ENCODE results near the gene ANKS1B. TPM values are rescaled to one million over a fixed set of nuclear protein-coding genes. Genes with fewer than 3 reads are reported as not detected.

Gene ANKS1B
- polyA plus RNA-seq, 6 donors from 2014 or later: not detected

DNA sequence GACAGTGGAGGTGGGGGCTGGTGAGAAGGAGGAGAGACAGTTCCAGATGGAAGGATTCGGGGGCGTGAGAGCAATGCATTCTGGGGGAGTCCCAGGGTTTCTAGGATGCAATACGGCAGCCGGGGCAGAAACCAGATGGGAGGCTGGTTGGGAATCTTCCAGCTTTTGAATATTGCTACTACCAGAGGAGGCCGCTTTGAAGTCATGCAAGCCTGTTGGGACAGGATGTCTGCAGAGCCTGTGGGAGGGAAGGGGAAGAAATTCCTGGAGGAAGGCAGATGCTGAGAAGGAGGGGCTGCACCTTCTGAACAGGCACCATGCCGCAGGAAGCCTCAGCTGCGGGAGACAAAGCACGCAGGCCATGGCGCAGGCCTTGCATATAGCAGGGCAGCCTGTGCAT lies 1234.2 kb downstream of the ANKS1B start:
- Mint-ChIP-seq H3K36me3 (peaks cover 0 to 6% of the 10 kb centered on the region in 2 donors), H3K27me3 (peaks cover 37 to 70% (median 46%) of the 10 kb centered on the region in 3 donors), H3K9me3 (peaks cover 0 to 1% (median 0%) of the 10 kb centered on the region in 7 donors), H3K4me1 (peaks cover 7 to 11% (median 8%) of the 10 kb centered on the region in 3 donors), H3K27ac (peak overlapping the region in 1 of 6 donors; percentile 16), H3K4me3 (no peak overlapping the region)
- ATAC-seq (ENCODE audit: low read depth in 2 of 2) (no peak), DNase-seq (no peak)

DNA sequence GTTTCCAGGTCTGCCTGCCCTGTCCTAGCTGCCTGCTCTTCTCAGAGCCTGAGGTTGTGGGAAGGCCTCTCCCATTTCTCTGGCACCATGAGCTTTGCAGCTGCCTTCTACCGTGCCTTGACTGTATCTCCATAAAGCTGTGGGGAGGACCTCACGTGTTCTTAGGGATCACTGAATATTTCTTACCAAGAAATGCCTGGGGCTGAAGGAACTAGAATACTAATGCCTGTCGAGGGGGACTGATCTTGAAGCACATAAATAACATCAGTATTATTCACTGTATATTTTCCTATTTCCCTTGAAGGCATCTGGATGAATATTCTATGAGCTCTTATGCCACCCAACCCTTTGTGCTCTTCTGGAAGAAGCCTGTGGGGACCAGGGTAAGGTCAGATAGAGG lies 1236.3 kb downstream of the ANKS1B start:
- no peak for ATAC-seq (ENCODE audit: low read depth in 2 of 2)
- Mint-ChIP-seq H3K27ac (peak overlapping the region in 1 of 6 donors; percentile 13), H3K36me3 (peaks cover 0 to 6% of the 10 kb centered on the region in 2 donors), H3K4me1 (peaks cover 7 to 11% (median 8%) of the 10 kb centered on the region in 3 donors), H3K9me3 (peaks cover 0 to 1% (median 0%) of the 10 kb centered on the region in 7 donors), H3K4me3 (no peak overlapping the region), H3K27me3 (peaks cover 33 to 54% (median 49%) of the 10 kb centered on the region in 3 donors)
- no peak for DNase-seq

DNA sequence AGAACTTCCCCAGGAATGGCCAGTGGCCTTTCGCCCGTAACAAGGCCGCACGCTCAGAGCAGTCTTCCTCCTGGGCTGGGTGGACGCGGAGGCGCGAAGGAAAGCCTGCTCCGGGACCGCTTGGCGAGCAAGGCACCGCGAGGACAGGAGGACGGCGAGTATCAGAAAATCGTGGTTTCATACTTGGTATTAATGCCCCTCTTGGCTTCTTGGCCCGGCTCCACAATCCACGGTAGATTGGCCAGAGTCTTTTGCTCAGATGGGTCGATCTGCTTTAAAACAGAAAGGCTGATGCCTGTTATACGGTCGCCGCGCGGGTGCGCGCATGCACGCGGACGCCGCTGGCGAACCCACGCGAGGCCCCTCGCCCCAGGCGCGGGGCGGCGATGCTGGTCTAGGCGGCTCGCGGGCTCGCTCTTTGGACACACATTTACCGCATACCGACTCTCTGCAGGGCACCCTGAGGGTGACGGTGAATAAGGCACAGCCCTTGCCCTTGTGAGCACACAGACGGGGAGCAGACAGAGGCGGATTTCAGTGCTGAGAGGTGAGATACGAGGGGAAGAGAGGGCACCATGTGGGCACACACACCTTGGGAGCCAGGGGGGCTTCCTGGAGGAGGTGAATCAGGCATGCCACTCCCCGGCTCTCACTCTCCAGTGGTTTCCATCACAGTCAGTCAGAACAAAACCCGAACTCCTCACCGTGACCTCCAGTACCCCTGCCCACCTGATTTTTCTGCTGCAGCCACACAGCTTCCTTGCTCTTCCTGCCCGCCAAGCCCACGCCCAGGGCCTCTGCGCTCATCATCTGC lies 1239.0 kb downstream of the ANKS1B start:
- Mint-ChIP-seq H3K4me1 (peaks cover 7 to 11% (median 8%) of the 10 kb centered on the region in 3 donors), H3K36me3 (peaks cover 0 to 13% of the 10 kb centered on the region in 2 donors), H3K4me3 (peak overlapping the region; percentile 7 to 83 (median 70)), H3K27me3 (peaks cover 39 to 70% (median 61%) of the 10 kb centered on the region in 3 donors), H3K9me3 (peaks cover 0 to 7% (median 4%) of the 10 kb centered on the region in 7 donors), H3K27ac (peak overlapping the region in 1 of 6 donors; percentile 67)
- DNase-seq (no peak), ATAC-seq (ENCODE audit: low read depth in 2 of 2) (no peak)

DNA sequence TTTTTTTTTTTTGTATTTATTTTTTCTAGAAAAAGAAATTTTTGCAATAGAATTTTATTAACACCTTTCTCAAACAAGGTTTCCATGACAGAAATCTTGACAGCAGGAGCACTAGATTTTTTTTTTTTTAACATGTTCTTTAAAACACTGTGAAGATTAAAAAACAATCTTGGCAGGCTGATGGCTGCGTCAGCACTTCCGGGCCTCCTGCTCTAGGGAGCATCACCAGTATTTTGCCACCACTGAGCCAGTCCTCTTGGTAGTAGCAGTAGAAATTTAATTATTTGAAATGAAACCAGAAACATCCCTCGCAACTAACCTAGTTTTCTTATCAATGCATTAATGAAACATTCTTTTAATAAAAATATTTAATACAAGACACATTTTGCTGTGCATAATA lies 1240.1 kb downstream of the ANKS1B start:
- H3K9me3 Mint-ChIP-seq: peaks cover 0 to 7% (median 4%) of the 10 kb centered on the region in 7 donors

GRCh38 chr12:98743362-98743953 lies 1241.3 kb downstream of the ANKS1B start:
- Mint-ChIP-seq H3K27ac (no peak overlapping the region), H3K36me3 (peaks cover 0 to 14% of the 10 kb centered on the region in 2 donors), H3K9me3 (peaks cover 0 to 7% (median 4%) of the 10 kb centered on the region in 7 donors), H3K4me3 (no peak overlapping the region), H3K4me1 (peaks cover 7 to 11% (median 8%) of the 10 kb centered on the region in 3 donors), H3K27me3 (peaks cover 32 to 52% (median 48%) of the 10 kb centered on the region in 3 donors)
- no peak for DNase-seq
- no peak for ATAC-seq (ENCODE audit: low read depth in 2 of 2)

More for the DNA sequence above, 1240.1 kb downstream of the ANKS1B start:
- DNase-seq (no peak), ATAC-seq (ENCODE audit: low read depth in 2 of 2) (no peak)
- H3K4me3 Mint-ChIP-seq: peak overlapping the region in 1 of 8 donors; percentile 79
- peaks cover 7 to 11% (median 8%) of the 10 kb centered on the region in 3 donors for H3K4me1 Mint-ChIP-seq
- no peak overlapping the region for H3K27ac Mint-ChIP-seq
- H3K36me3 Mint-ChIP-seq: peaks cover 0 to 14% of the 10 kb centered on the region in 2 donors
- peaks cover 37 to 61% (median 56%) of the 10 kb centered on the region in 3 donors for H3K27me3 Mint-ChIP-seq

DNA sequence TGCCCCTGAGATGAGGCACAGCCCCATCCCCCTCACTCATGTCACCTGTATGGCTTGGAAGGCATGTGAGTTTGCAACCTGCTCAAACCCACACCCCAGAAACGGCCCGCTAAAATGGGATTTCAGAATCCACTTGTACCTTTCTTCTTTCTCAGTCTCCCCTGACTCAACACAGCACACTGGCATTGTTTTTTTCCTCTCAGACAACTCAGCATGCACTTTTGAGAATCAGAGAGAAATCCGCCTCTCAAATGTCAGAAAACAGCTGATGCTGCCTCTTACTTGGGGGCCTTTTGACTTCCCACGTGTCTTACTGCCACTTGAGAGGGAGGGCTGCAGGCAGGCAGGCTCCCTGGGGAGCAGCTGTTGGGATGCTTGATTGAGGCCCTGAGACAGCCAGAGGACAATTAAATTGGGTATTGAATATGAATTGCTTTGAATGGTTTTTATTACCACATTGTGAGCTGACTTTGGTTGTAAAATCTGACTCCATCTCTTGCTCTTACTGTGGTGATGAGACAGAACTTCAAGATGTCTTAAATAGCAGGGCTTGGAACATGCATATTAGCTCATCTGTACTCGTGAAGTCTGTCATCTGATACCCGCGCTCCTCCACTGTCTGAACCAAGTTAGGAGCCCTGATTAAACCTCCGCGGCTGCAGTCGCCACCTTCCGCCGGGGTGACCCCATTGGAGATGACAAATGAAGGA lies 1243.0 kb downstream of the ANKS1B start:
- H3K36me3 Mint-ChIP-seq: peaks cover 0 to 14% of the 10 kb centered on the region in 2 donors
- peaks cover 7 to 11% (median 8%) of the 10 kb centered on the region in 3 donors for H3K4me1 Mint-ChIP-seq
- DNase-seq (no peak), ATAC-seq (ENCODE audit: low read depth in 2 of 2) (no peak)
- H3K27ac Mint-ChIP-seq: no peak overlapping the region
- H3K4me3 Mint-ChIP-seq: no peak overlapping the region
- peaks cover 0 to 7% (median 4%) of the 10 kb centered on the region in 7 donors for H3K9me3 Mint-ChIP-seq
- peaks cover 19 to 35% (median 31%) of the 10 kb centered on the region in 3 donors for H3K27me3 Mint-ChIP-seq

GRCh38 chr12:98741196-98741555 lies 1243.6 kb downstream of the ANKS1B start:
- Mint-ChIP-seq H3K27me3 (peaks cover 13 to 29% (median 26%) of the 10 kb centered on the region in 3 donors), H3K4me1 (peaks cover 4 to 6% (median 4%) of the 10 kb centered on the region in 3 donors), H3K4me3 (no peak overlapping the region), H3K36me3 (peaks cover 4 to 10% of the 10 kb centered on the region in 2 donors), H3K9me3 (peaks cover 0 to 7% (median 4%) of the 10 kb centered on the region in 7 donors), H3K27ac (no peak overlapping the region)
- DNase-seq (no peak), ATAC-seq (ENCODE audit: low read depth in 2 of 2) (no peak)

- peaks cover 11 to 25% (median 21%) of the 10 kb centered on the region in 3 donors for H3K27me3 Mint-ChIP-seq
- H3K36me3 Mint-ChIP-seq: peaks cover 8 to 13% of the 10 kb centered on the region in 2 donors
- peaks cover 0 to 7% (median 4%) of the 10 kb centered on the region in 7 donors for H3K9me3 Mint-ChIP-seq
- no peak overlapping the region for H3K4me3 Mint-ChIP-seq
- no peak for ATAC-seq (ENCODE audit: low read depth in 2 of 2)
- no peak overlapping the region for H3K27ac Mint-ChIP-seq
- H3K4me1 Mint-ChIP-seq: peaks cover 0 to 2% (median 0%) of the 10 kb centered on the region in 3 donors
- DNase-seq: no peak
Observed at GRCh38 chr12:98740751-98741150, 1244.0 kb downstream of the ANKS1B start.

DNA sequence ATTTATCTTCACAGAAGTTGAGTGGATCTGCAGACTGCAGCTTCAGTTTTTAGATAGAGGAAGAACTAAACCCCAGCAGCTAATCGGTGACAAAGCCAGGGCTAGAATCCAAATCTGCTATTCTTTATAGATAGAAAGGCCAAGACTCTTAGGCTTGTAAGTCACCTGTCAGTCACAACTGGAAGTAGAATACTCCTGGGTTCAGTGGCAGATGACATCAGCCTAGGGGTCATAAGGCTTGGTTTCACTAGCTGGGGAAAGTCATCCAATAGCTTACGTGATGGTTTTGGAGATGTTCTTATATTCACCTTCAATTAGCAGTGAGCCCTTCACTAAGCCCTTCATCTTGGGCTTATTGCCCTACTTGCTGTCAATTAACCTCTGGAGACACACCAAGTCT lies 1246.2 kb downstream of the ANKS1B start:
- Mint-ChIP-seq H3K27ac (no peak overlapping the region), H3K9me3 (peaks cover 0 to 7% (median 4%) of the 10 kb centered on the region in 7 donors), H3K4me1 (no peaks in the 10 kb centered on the region), H3K27me3 (peaks cover 11 to 23% (median 19%) of the 10 kb centered on the region in 3 donors), H3K36me3 (peaks cover 16 to 25% of the 10 kb centered on the region in 2 donors), H3K4me3 (no peak overlapping the region)
- DNase-seq (no peak), ATAC-seq (ENCODE audit: low read depth in 2 of 2) (no peak)

GRCh38 chr12:98738002-98738401 lies 1246.7 kb downstream of the ANKS1B start:
- H3K4me1 Mint-ChIP-seq: no peaks in the 10 kb centered on the region
- ATAC-seq (ENCODE audit: low read depth in 2 of 2) (no peak), DNase-seq (no peak)
- peaks cover 0 to 7% (median 4%) of the 10 kb centered on the region in 7 donors for H3K9me3 Mint-ChIP-seq
- no peak overlapping the region for H3K27ac Mint-ChIP-seq
- H3K36me3 Mint-ChIP-seq: peaks cover 16 to 25% of the 10 kb centered on the region in 2 donors
- no peak overlapping the region for H3K4me3 Mint-ChIP-seq
- peaks cover 6 to 19% (median 18%) of the 10 kb centered on the region in 3 donors for H3K27me3 Mint-ChIP-seq

GRCh38 chr12:98737322-98737712 lies 1247.4 kb downstream of the ANKS1B start:
- ATAC-seq (ENCODE audit: low read depth in 2 of 2): no peak
- no peak overlapping the region for H3K4me3 Mint-ChIP-seq
- no peaks in the 10 kb centered on the region for H3K4me1 Mint-ChIP-seq
- H3K27ac Mint-ChIP-seq: peak overlapping the region in 1 of 6 donors; percentile 1
- peaks cover 16 to 31% of the 10 kb centered on the region in 2 donors for H3K36me3 Mint-ChIP-seq
- peaks cover 6 to 19% (median 16%) of the 10 kb centered on the region in 3 donors for H3K27me3 Mint-ChIP-seq
- DNase-seq: no peak
- peaks cover 0 to 7% (median 4%) of the 10 kb centered on the region in 7 donors for H3K9me3 Mint-ChIP-seq

- ATAC-seq (ENCODE audit: low read depth in 2 of 2): no peak
- peaks cover 23 to 36% of the 10 kb centered on the region in 2 donors for H3K36me3 Mint-ChIP-seq
Observed at GRCh38 chr12:98736352-98737321, 1248.1 kb downstream of the ANKS1B start.

More at GRCh38 chr12:98736352-98737321, 1248.1 kb downstream of the ANKS1B start:
- Mint-ChIP-seq H3K27me3 (peaks cover 6 to 12% (median 9%) of the 10 kb centered on the region in 3 donors), H3K27ac (no peak overlapping the region), H3K9me3 (peaks cover 0 to 7% (median 4%) of the 10 kb centered on the region in 7 donors), H3K4me3 (no peak overlapping the region), H3K4me1 (no peaks in the 10 kb centered on the region)
- DNase-seq: no peak

Data from naive B cell (primary cell).